ENCODE measurements around the gene SLC46A2. TPM values are rescaled to one million over a fixed set of nuclear protein-coding genes. Genes with fewer than 3 reads are reported as not detected.

Gene SLC46A2
- total and polyA plus RNA-seq, 3 experiments from 2014 or later = not detected

DNA sequence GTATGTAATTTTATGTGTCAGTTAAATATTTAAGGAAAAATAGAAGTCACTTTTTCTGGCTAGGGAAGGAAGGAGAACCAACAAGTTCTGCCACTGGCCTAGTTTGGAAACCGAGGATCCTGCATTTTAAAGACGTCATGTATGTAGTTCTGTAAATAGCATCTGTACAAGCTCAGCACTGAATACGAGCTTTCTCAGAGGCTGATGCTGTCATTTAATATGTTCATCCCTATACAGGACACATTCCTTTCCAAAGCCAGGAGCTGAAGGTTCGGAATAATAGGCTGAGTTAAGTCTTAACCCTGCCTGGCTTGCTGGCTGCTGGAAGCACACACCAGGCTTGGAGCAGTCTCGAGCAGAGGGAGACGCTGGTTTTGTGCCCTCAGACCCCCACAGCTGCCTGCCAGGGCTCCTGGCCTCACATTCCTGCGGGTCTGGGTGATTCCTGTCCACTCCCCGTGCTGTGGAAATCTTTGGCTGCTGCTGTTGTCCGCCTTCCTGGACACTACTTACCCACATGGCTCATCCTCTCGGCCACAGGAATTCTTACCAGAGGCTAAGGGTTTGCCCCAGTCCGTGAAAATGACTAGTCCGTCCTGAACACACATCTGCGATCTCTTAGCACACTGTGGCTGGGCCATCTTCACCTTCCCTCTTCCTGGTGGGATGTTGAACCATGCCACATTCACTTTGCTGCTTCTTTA, 36.6 kb downstream of the SLC46A2 start:
- no peaks in the 10 kb centered on the region for H3K27me3 Mint-ChIP-seq
- no peak overlapping the region for H3K27ac Mint-ChIP-seq
- H3K36me3 Mint-ChIP-seq = peaks cover 11 to 52% (median 39%) of the 10 kb centered on the region in 3 donors
- H3K4me3 Mint-ChIP-seq = no peak overlapping the region
- Histone ChIP-seq H3K36me3 (ENCODE audit: insufficient read depth, low read length) (no peaks in the 10 kb centered on the region), H3K27ac (ENCODE audit: low read depth, low read length) (no peak overlapping the region), H3K9me3 (ENCODE audit: low read length) (no peaks in the 10 kb centered on the region), H3K4me1 (ENCODE audit: insufficient read depth, low read length) (no peaks in the 10 kb centered on the region), H3K4me3 (ENCODE audit: low read length) (no peak overlapping the region), H3K27me3 (ENCODE audit: insufficient read depth, low read length, poor library complexity, severe bottlenecking) (no peaks in the 10 kb centered on the region)
- DNase-seq = no peak
- ChIA-PET CTCF (interaction anchor here (1.1 to 2.2 kb wide), 2 partner anchors 9 to 11 kb away, joined by 4 to 7 read pairs; no protein-coding TSS in a partner anchor), POLR2A (no interaction called here)
- H3K4me1 Mint-ChIP-seq = peaks cover 7 to 12% (median 8%) of the 10 kb centered on the region in 3 donors
- H3K9me3 Mint-ChIP-seq = no peaks in the 10 kb centered on the region

DNA sequence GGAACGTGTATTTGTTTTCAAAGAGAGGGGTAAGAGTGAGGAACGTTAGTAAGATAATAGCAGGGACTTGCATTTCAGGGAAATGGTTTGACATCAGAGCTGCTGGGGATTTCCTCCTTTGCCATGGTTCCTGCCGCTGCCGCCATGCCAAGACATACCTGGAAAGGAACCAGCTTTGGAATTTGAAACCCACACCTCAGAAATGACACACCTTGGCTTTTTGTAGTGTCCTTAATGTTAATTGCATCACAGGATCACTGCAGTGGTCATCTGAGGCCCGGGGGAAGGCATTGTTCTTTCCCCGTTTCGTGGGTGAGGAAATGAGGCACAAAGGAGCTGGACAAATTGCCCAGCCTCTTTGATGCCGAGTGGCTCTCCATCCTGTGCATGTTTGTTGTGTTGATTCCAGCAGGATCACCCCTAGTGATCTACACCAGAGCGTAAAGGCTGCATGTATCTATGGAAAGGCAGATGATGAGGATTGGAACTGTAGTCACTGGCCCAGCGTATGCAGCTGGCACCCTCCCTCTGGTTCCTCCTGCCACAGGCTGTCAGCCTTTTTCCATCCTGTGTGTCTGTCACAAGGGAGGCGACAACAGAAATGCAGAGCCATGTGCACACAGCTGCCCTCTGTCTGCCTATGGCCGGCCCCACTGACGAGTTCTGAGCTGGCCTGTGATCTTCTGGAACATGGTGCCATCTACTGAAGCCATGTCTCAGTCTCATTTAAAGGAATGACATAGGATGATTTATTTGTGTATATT, 37.8 kb downstream of the SLC46A2 start:
- Mint-ChIP-seq H3K4me1 (peaks cover 9 to 11% (median 10%) of the 10 kb centered on the region in 3 donors), H3K4me3 (no peak overlapping the region), H3K27ac (no peak overlapping the region), H3K27me3 (no peaks in the 10 kb centered on the region), H3K9me3 (no peaks in the 10 kb centered on the region), H3K36me3 (peaks cover 7 to 51% (median 34%) of the 10 kb centered on the region in 3 donors)
- Histone ChIP-seq H3K27ac (ENCODE audit: low read depth, low read length) (no peak overlapping the region), H3K4me1 (ENCODE audit: insufficient read depth, low read length) (no peaks in the 10 kb centered on the region), H3K27me3 (ENCODE audit: insufficient read depth, low read length, poor library complexity, severe bottlenecking) (no peaks in the 10 kb centered on the region), H3K9me3 (ENCODE audit: low read length) (no peaks in the 10 kb centered on the region), H3K4me3 (ENCODE audit: low read length) (no peak overlapping the region), H3K36me3 (ENCODE audit: insufficient read depth, low read length) (no peaks in the 10 kb centered on the region)
- ChIA-PET CTCF (interaction anchor here (1.1 to 2.2 kb wide), 2 partner anchors 8 to 10 kb away, joined by 4 to 7 read pairs; no protein-coding TSS in a partner anchor), POLR2A (no interaction called here)
- DNase-seq = no peak

DNA sequence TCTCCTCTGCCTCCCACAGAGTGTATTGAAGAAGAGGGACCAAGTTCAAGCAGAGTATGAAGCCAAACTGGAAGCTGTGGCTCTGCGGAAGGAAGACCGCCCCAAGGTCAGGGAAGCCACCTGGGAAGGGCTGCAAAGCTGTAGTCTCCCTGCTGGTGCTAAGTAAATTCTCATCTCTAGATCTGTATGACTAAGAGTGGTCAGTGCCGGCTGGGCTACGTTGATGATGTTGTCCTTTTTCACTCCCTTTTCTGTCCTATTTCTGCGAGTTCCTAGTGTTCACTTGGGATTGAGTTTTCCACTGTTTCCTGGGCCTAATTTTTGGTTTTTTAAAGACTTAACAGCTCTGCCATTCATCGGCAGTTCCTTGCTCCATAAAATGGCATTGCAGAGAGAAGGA, 39.8 kb downstream of the SLC46A2 start:
- Histone ChIP-seq H3K4me3 (ENCODE audit: low read length) (no peak overlapping the region), H3K36me3 (ENCODE audit: insufficient read depth, low read length) (no peaks in the 10 kb centered on the region), H3K9me3 (ENCODE audit: low read length) (no peaks in the 10 kb centered on the region), H3K4me1 (ENCODE audit: insufficient read depth, low read length) (no peaks in the 10 kb centered on the region), H3K27ac (ENCODE audit: low read depth, low read length) (no peak overlapping the region), H3K27me3 (ENCODE audit: insufficient read depth, low read length, poor library complexity, severe bottlenecking) (no peaks in the 10 kb centered on the region)
- Mint-ChIP-seq H3K27me3 (no peaks in the 10 kb centered on the region), H3K4me1 (peaks cover 8 to 12% (median 9%) of the 10 kb centered on the region in 3 donors), H3K4me3 (no peak overlapping the region), H3K27ac (peak overlapping the region in 1 of 8 donors; percentile 30), H3K9me3 (no peaks in the 10 kb centered on the region), H3K36me3 (peaks cover 7 to 60% (median 34%) of the 10 kb centered on the region in 3 donors)
- POLR2A ChIA-PET = no interaction called here
- DNase-seq = no peak
- CTCF ChIA-PET = no interaction called here

DNA sequence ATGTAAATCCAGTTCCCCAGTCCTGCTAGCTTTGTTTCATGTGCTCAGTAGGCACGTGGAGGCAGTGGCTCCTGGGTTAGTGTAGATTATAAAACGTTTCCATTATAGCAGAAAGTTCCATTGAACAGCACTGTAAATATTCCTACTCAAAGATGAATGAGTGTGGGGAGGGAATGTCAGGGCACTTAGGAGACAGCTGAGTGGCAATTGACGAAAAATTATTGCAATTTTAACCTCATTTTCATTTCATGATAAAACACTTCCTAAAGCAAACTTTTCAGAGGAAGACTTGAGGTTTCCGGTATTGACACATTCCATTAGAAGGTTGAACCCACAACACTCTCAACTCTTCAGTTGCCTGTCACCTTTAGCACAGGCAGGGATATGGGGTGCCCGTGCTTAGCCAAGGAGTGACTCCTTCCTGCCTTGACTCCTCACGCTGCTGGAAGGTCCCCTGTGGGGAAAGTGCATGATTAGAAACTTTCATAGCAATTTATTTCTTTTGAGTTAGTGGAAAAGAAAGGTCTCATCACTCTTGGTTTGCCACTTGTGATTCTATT, 41.2 kb downstream of the SLC46A2 start:
- Histone ChIP-seq H3K36me3 (ENCODE audit: insufficient read depth, low read length) (no peaks in the 10 kb centered on the region), H3K27me3 (ENCODE audit: insufficient read depth, low read length, poor library complexity, severe bottlenecking) (no peaks in the 10 kb centered on the region), H3K4me3 (ENCODE audit: low read length) (no peak overlapping the region), H3K9me3 (ENCODE audit: low read length) (no peaks in the 10 kb centered on the region), H3K27ac (ENCODE audit: low read depth, low read length) (no peak overlapping the region), H3K4me1 (ENCODE audit: insufficient read depth, low read length) (no peaks in the 10 kb centered on the region)
- no peaks in the 10 kb centered on the region for H3K27me3 Mint-ChIP-seq
- POLR2A ChIA-PET = no interaction called here
- H3K4me3 Mint-ChIP-seq = no peak overlapping the region
- peaks cover 9 to 19% (median 15%) of the 10 kb centered on the region in 3 donors for H3K4me1 Mint-ChIP-seq
- H3K27ac Mint-ChIP-seq = peak overlapping the region in 1 of 8 donors; percentile 56
- CTCF ChIA-PET = no interaction called here
- DNase-seq = no peak
- no peaks in the 10 kb centered on the region for H3K9me3 Mint-ChIP-seq
- H3K36me3 Mint-ChIP-seq = peaks cover 7 to 55% (median 31%) of the 10 kb centered on the region in 3 donors

DNA sequence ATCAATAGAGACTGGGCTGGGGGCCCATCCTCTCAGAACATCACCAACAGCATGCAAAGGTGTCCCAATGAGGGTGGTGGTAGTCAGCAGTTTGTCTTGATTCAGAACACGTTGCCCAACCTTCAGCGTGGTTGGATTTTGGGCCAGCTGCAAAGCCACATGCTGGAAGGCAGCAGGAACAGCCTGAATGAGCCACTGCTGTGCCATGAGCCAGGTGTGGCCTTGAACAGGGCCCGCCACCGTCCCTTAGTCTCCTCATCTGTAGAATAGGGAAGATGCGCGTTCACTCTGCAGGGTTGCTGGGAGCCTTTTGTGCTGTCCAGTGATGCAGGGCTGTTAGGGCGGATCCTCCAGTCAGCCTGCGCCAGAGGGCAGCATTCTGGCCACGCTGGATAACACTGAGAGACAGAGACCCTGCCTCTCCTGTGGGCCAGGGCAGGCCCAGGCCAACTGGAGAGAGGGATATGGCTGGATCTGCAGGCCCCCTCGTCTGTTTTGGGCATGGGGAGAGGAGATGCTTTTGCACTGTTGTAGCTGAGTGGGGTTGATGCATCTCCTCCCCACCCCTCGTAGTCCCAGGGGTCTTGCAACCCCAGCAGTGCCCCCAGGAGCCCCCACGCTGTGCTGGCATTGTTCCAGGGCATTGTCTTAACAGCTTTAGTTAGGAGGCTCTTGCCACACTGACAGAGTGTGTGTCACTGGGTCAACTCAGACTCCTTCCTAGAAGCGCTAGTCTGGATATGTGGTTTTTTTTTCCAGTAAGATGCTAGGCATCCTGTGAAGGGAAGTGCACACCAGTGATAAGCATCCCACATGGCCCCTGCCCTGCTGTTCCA, 42.1 kb downstream of the SLC46A2 start:
- H3K4me1 ChIP-seq (ENCODE audit: insufficient read depth, low read length) = no peaks in the 10 kb centered on the region
- Mint-ChIP-seq H3K27ac (peak overlapping the region in 2 of 8 donors; percentile 52 to 69), H3K27me3 (no peaks in the 10 kb centered on the region), H3K4me1 (peaks cover 16 to 27% (median 20%) of the 10 kb centered on the region in 3 donors), H3K36me3 (peaks cover 7 to 49% (median 26%) of the 10 kb centered on the region in 3 donors), H3K4me3 (no peak overlapping the region), H3K9me3 (no peaks in the 10 kb centered on the region)
- H3K4me3 ChIP-seq (ENCODE audit: low read length) = no peak overlapping the region
- H3K27ac ChIP-seq (ENCODE audit: low read depth, low read length) = no peak overlapping the region
- CTCF ChIA-PET = no interaction called here
- no peak for DNase-seq
- POLR2A ChIA-PET = no interaction called here
- no peaks in the 10 kb centered on the region for H3K36me3 ChIP-seq (ENCODE audit: insufficient read depth, low read length)
- H3K27me3 ChIP-seq (ENCODE audit: insufficient read depth, low read length, poor library complexity, severe bottlenecking) = no peaks in the 10 kb centered on the region
- no peaks in the 10 kb centered on the region for H3K9me3 ChIP-seq (ENCODE audit: low read length)

DNA sequence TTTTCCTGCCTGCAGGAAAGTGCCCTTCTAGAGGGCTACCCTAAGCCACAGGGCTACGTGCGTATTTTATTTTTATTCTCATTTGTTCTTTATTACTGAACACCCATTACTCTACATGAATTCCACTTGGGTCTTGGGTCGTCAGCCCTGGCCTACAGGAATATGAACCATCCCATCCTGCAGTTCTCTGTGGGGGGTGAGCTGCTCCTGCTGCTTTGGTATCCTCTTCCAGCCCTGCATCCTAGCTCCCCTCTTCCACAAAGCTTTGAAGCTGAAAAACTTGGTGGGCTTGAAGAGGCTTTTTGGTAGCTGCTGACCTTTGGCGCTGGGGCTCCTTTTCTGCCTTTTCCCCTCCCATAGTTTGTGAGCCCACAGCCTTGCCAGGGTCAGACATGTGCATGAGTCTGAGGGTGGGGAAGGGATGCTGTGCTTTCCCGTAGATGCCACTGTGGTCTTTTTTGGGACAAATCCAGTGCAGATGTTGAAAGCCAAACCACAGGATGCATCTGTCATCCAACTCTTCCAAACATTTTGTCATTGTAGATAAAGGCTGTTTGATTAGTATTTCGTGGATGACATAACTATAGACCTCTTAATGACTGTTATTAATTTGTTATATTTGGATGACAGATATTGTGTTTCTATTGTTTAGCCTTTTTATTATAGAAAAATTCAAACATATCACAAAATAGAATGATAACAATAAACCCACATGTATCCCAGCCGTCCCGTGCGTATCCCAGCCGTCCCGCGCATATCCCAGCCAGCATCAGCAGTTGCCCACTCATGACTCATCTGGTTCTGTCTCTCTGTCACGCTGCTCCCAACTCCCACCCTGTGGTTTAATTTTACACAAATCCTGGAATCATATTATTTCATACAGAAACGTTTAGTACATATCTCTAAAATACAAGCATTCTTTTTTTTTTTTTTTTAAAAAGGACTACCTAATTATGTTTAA, 43.9 kb downstream of the SLC46A2 start:
- Mint-ChIP-seq H3K9me3 (no peaks in the 10 kb centered on the region), H3K27me3 (no peaks in the 10 kb centered on the region), H3K36me3 (peaks cover 3 to 36% (median 12%) of the 10 kb centered on the region in 3 donors), H3K27ac (peak overlapping the region in 1 of 8 donors; percentile 56), H3K4me1 (peaks cover 19 to 27% (median 19%) of the 10 kb centered on the region in 3 donors), H3K4me3 (no peak overlapping the region)
- ChIA-PET POLR2A (no interaction called here), CTCF (interaction anchor here (1.3 kb wide), 1 partner anchor 9 kb away, joined by 3 read pairs; no protein-coding TSS in a partner anchor)
- Histone ChIP-seq H3K9me3 (ENCODE audit: low read length) (no peaks in the 10 kb centered on the region), H3K4me3 (ENCODE audit: low read length) (no peak overlapping the region), H3K4me1 (ENCODE audit: insufficient read depth, low read length) (no peaks in the 10 kb centered on the region), H3K27ac (ENCODE audit: low read depth, low read length) (no peak overlapping the region), H3K27me3 (ENCODE audit: insufficient read depth, low read length, poor library complexity, severe bottlenecking) (no peaks in the 10 kb centered on the region), H3K36me3 (ENCODE audit: insufficient read depth, low read length) (no peaks in the 10 kb centered on the region)
- DNase-seq = no peak
